Astrocyte of the cerebellum (primary cell): Measurements from ENCODE around the gene NUDT17.

Experiments used
- DNase-seq: peaks from one replicate; pipeline ENCODE4 v3.0.0-alpha.2; 2011; ENCODE audit warnings: low read depth
- H3K4me3 ChIP-seq: 2 replicates; pipeline ENCODE4 v1.5.1; 2011; ENCODE audit warnings: mild to moderate bottlenecking, low read depth, low read length, moderate library complexity
- CTCF ChIP-seq: IDR thresholded peaks from 2 replicates; pipeline ENCODE4 v1.5.1; 2012; ENCODE audit warnings: low read length, low read depth, moderate library complexity, mild to moderate bottlenecking; ENCODE audit errors: missing control alignments
- in situ Hi-C: cut with HindIII; loops from 2 replicates; pipeline ENCODE4 v1.10.0; 2017; ENCODE audit warnings: low sequenced_read_pairs

The NUDT17 gene

GRCh38 chr1:145878724-145879123, 33.3 kb downstream of the NUDT17 start:
- in situ Hi-C loops = no loop called here
- TF ChIP-seq CTCF = no peak
- no peak for DNase-seq
- H3K4me3 ChIP-seq = no peak overlapping the region

GRCh38 chr1:145879775-145880174, 34.3 kb downstream of the NUDT17 start:
- TF ChIP-seq CTCF = no peak
- in situ Hi-C loops = no loop called here
- DNase-seq = no peak
- no peak overlapping the region for H3K4me3 ChIP-seq

GRCh38 chr1:145884675-145885074, 39.2 kb downstream of the NUDT17 start:
- DNase-seq = no peak
- TF ChIP-seq CTCF = no peak
- no peak overlapping the region for H3K4me3 ChIP-seq
- in situ Hi-C loops = no loop called here

GRCh38 chr1:145885738-145886287, 40.4 kb downstream of the NUDT17 start, which contains the start of gene ANKRD35:
TSS of gene ANKRD35 (minus strand) at chr1:145885866. CDS start at chr1:145885758, 108 bp downstream.
- H3K4me3 ChIP-seq = peak within 1 kb of the TSS; percentile 63
- DNase-seq = no peak
- no peak for TF ChIP-seq CTCF
- in situ Hi-C loops = no loop called here

GRCh38 chr1:145886390-145886789, 41.0 kb downstream of the NUDT17 start:
- peak overlapping the region; percentile 63 for H3K4me3 ChIP-seq
- DNase-seq = no peak
- TF ChIP-seq CTCF = no peak
- in situ Hi-C loops = no loop called here

- in situ Hi-C loops = no loop called here
- no peak for DNase-seq
- TF ChIP-seq CTCF = no peak
- no peak overlapping the region for H3K4me3 ChIP-seq
These were observed 41.4 kb downstream of the NUDT17 start for GRCh38 chr1:145886816-145887215.

- in situ Hi-C loops = no loop called here
- H3K4me3 ChIP-seq = no peak overlapping the region
- no peak for DNase-seq
- TF ChIP-seq CTCF = no peak
These were observed 42.2 kb downstream of the NUDT17 start for GRCh38 chr1:145887631-145888030.
